SK-N-SH treated with all-trans-retinoic acid at 6 μM for 48 hours (cell line): Measurements from ENCODE around the gene PLCB4.

Experiments used
- ATAC-seq: fragments of 200-7000 bp; cut with Tn5 transposase; 3 replicates; pipeline ENCODE4 v1.9.1; 2020; ENCODE audit warnings: mild to moderate bottlenecking, moderate library complexity
- ARNTL ChIP-seq: fragments of 450-650 bp; formaldehyde crosslinking; IDR thresholded peaks from 2 replicates; pipeline ENCODE4 v1.5.0; 2020; ENCODE audit warnings: low read depth, mild to moderate bottlenecking, moderate library complexity, borderline replicate concordance
- BACH2 ChIP-seq: fragments of 250-450 bp; sonication (Bioruptor Pico); IDR thresholded peaks from 2 replicates; pipeline ENCODE4 v1.9.0; 2021; ENCODE audit warnings: mild to moderate bottlenecking, borderline replicate concordance
- CSDC2 ChIP-seq: fragments of 250-450 bp; sonication (Bioruptor Pico); IDR thresholded peaks from 2 replicates; pipeline ENCODE4 v1.5.0; 2020; ENCODE audit warnings: mild to moderate bottlenecking, moderate library complexity
- CSRNP3 ChIP-seq: fragments of 250-450 bp; sonication (Bioruptor Pico); IDR thresholded peaks from 2 replicates; pipeline ENCODE4 v1.5.1; 2021; ENCODE audit warnings: mild to moderate bottlenecking, moderate library complexity
- ESRRG ChIP-seq: fragments of 250-450 bp; sonication (Bioruptor Pico); IDR thresholded peaks from 2 replicates; pipeline ENCODE4 v1.6.1; 2021; ENCODE audit warnings: mild to moderate bottlenecking
- GLIS3 ChIP-seq: fragments of 250-450 bp; sonication (Bioruptor Pico); IDR thresholded peaks from 2 replicates; pipeline ENCODE4 v1.5.0; 2020; ENCODE audit warnings: mild to moderate bottlenecking, moderate library complexity
- ISL1 ChIP-seq: fragments of 250-450 bp; sonication (Bioruptor Pico); IDR thresholded peaks from 2 replicates; pipeline ENCODE4 v2.1.2; 2022; ENCODE audit warnings: mild to moderate bottlenecking, moderate library complexity
- OSR1 ChIP-seq: fragments of 250-450 bp; sonication (Bioruptor Pico); IDR thresholded peaks from 2 replicates; pipeline ENCODE4 v1.8.0; 2022; ENCODE audit warnings: moderate library complexity, mild to moderate bottlenecking, inconsistent platforms
- PATZ1 ChIP-seq: fragments of 250-450 bp; sonication (Bioruptor Pico); IDR thresholded peaks from 2 replicates; pipeline ENCODE4 v1.8.0; 2020; ENCODE audit warnings: mild to moderate bottlenecking, moderate library complexity, borderline replicate concordance
- PPARA ChIP-seq: fragments of 250-450 bp; sonication (Bioruptor Pico); IDR thresholded peaks from 2 replicates; pipeline ENCODE4 v1.5.0; 2020; ENCODE audit warnings: mild to moderate bottlenecking, borderline replicate concordance
- RARB ChIP-seq: fragments of 250-450 bp; sonication (Bioruptor Pico); IDR thresholded peaks from 2 replicates; pipeline ENCODE4 v1.8.0; 2021; ENCODE audit warnings: mild to moderate bottlenecking, moderate library complexity
- SNAI2 ChIP-seq: fragments of 250-450 bp; sonication (Bioruptor Pico); IDR thresholded peaks from 2 replicates; pipeline ENCODE4 v1.5.0; 2020; ENCODE audit warnings: mild to moderate bottlenecking, moderate library complexity
- TCF4 ChIP-seq: fragments of 250-450 bp; sonication (Bioruptor Pico); IDR thresholded peaks from 2 replicates; pipeline ENCODE4 v1.8.0; 2021; ENCODE audit warnings: mild to moderate bottlenecking, moderate library complexity, borderline replicate concordance
- TOX ChIP-seq: fragments of 250-450 bp; sonication (Bioruptor Pico); IDR thresholded peaks from 2 replicates; pipeline ENCODE4 v1.8.0; 2021; ENCODE audit warnings: mild to moderate bottlenecking, moderate library complexity, borderline replicate concordance
- ZC3H10 ChIP-seq: fragments of 250-450 bp; sonication (Bioruptor Pico); IDR thresholded peaks from 2 replicates; pipeline ENCODE4 v1.5.1; 2021; ENCODE audit warnings: mild to moderate bottlenecking, moderate library complexity
- ZFP3 ChIP-seq: fragments of 250-450 bp; sonication (Bioruptor Pico); IDR thresholded peaks from 2 replicates; pipeline ENCODE4 v1.5.0; 2020; ENCODE audit warnings: mild to moderate bottlenecking, moderate library complexity
- ZFP30 ChIP-seq: fragments of 450-650 bp; formaldehyde crosslinking; IDR thresholded peaks from 2 replicates; pipeline ENCODE4 v1.5.0; 2022; ENCODE audit warnings: mild to moderate bottlenecking, moderate library complexity
- ZNF565 ChIP-seq: fragments of 450-650 bp; formaldehyde crosslinking; conservative IDR thresholded peaks from 2 replicates; pipeline ENCODE4 v1.5.0; 2020; ENCODE audit warnings: low read depth, mild to moderate bottlenecking, moderate library complexity
- ZNF70 ChIP-seq: fragments of 450-650 bp; formaldehyde crosslinking; IDR thresholded peaks from 2 replicates; pipeline ENCODE4 v1.5.0; 2020; ENCODE audit warnings: mild to moderate bottlenecking, moderate library complexity
- ZNF8 ChIP-seq: fragments of 450-650 bp; formaldehyde crosslinking; IDR thresholded peaks from 2 replicates; pipeline ENCODE4 v1.5.0; 2020; ENCODE audit warnings: mild to moderate bottlenecking, moderate library complexity
- TF ChIP-seq, protein P1 (sequence below): fragments of 250-450 bp; sonication (Bioruptor Pico); IDR thresholded peaks from 2 replicates; pipeline ENCODE4 v1.5.0; 2020; ENCODE audit warnings: mild to moderate bottlenecking, moderate library complexity
- TF ChIP-seq, protein P2 (sequence below): fragments of 250-450 bp; sonication (Bioruptor Pico); IDR thresholded peaks from 2 replicates; pipeline ENCODE4 v1.8.0; 2021; ENCODE audit warnings: low read depth, mild to moderate bottlenecking, moderate library complexity, borderline replicate concordance

Gene PLCB4

DNA sequence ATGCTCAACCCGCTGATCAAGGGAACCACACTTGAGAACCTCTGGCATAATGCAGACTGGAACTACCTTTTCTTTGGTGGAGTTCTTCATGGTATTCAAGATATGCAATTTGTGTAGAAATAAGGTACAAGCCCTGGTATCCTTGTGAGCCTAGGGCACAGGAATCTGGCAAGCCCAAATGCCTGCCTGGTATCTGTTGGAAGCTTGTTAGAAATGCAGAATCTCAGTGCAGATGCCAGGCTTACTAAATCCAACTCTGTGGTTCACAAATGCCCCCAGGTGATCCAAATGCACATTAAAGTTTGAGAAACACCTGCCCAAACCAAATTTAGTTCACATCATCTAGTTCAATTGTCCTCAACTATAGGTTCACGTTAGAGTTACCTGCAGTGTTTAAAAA, 285.7 kb downstream of the PLCB4 start:
- TF ChIP-seq GLIS3 (no peak), TCF4 (CRISPR knock-in tag) (no peak), PPARA (CRISPR knock-in tag) (no peak), ESRRG (CRISPR knock-in tag) (no peak), ZNF8 (CRISPR knock-in tag) (no peak), CSDC2 (no peak), SNAI2 (no peak), BACH2 (CRISPR knock-in tag) (no peak), ZC3H10 (CRISPR knock-in tag) (no peak), ZNF70 (no peak), OSR1 (CRISPR knock-in tag) (no peak), ZFP30 (CRISPR knock-in tag) (no peak), ZNF565 (CRISPR knock-in tag) (no peak), PATZ1 (CRISPR knock-in tag) (no peak)
- TF ChIP-seq, protein P1, sequence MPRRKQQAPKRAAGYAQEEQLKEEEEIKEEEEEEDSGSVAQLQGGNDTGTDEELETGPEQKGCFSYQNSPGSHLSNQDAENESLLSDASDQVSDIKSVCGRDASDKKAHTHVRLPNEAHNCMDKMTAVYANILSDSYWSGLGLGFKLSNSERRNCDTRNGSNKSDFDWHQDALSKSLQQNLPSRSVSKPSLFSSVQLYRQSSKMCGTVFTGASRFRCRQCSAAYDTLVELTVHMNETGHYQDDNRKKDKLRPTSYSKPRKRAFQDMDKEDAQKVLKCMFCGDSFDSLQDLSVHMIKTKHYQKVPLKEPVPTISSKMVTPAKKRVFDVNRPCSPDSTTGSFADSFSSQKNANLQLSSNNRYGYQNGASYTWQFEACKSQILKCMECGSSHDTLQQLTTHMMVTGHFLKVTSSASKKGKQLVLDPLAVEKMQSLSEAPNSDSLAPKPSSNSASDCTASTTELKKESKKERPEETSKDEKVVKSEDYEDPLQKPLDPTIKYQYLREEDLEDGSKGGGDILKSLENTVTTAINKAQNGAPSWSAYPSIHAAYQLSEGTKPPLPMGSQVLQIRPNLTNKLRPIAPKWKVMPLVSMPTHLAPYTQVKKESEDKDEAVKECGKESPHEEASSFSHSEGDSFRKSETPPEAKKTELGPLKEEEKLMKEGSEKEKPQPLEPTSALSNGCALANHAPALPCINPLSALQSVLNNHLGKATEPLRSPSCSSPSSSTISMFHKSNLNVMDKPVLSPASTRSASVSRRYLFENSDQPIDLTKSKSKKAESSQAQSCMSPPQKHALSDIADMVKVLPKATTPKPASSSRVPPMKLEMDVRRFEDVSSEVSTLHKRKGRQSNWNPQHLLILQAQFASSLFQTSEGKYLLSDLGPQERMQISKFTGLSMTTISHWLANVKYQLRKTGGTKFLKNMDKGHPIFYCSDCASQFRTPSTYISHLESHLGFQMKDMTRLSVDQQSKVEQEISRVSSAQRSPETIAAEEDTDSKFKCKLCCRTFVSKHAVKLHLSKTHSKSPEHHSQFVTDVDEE = no peak
- TF ChIP-seq, protein P2, sequence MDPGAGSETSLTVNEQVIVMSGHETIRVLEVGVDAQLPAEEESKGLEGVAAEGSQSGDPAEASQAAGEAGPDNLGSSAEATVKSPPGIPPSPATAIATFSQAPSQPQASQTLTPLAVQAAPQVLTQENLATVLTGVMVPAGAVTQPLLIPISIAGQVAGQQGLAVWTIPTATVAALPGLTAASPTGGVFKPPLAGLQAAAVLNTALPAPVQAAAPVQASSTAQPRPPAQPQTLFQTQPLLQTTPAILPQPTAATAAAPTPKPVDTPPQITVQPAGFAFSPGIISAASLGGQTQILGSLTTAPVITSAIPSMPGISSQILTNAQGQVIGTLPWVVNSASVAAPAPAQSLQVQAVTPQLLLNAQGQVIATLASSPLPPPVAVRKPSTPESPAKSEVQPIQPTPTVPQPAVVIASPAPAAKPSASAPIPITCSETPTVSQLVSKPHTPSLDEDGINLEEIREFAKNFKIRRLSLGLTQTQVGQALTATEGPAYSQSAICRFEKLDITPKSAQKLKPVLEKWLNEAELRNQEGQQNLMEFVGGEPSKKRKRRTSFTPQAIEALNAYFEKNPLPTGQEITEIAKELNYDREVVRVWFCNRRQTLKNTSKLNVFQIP = no peak
- no peak for ATAC-seq

- TF ChIP-seq ZFP3 (CRISPR knock-in tag) = no peak
- TF ChIP-seq TCF4 (CRISPR knock-in tag) = no peak
- TF ChIP-seq, protein P2 = no peak
- TF ChIP-seq RARB (CRISPR knock-in tag) = no peak
- TF ChIP-seq PATZ1 (CRISPR knock-in tag) = no peak
- TF ChIP-seq, protein P1 = no peak
- TF ChIP-seq ZC3H10 (CRISPR knock-in tag) = no peak
- TF ChIP-seq SNAI2 = no peak
- TF ChIP-seq CSDC2 = no peak
- TF ChIP-seq ARNTL (CRISPR knock-in tag) = no peak
- no peak for TF ChIP-seq ISL1 (CRISPR knock-in tag)
- TF ChIP-seq ZNF565 (CRISPR knock-in tag) = no peak
- no peak for TF ChIP-seq PPARA (CRISPR knock-in tag)
- TF ChIP-seq GLIS3 = no peak
- TF ChIP-seq ESRRG (CRISPR knock-in tag) = no peak
- no peak for TF ChIP-seq ZNF8 (CRISPR knock-in tag)
- no peak for TF ChIP-seq ZNF70
- TF ChIP-seq CSRNP3 (CRISPR knock-in tag) = no peak
- no peak for TF ChIP-seq TOX (CRISPR knock-in tag)
- no peak for ATAC-seq
These were observed 289.1 kb downstream of the PLCB4 start for GRCh38 chr20:9358001-9358400.
